H1 (cell line): ENCODE data around the gene HMHB1. TPM values are rescaled to one million over a fixed set of nuclear protein-coding genes. Genes with fewer than 3 reads are reported as not detected.

Source experiments
- CTCF ChIA-PET: fragments of 300-600 bp; sonication (Branson Sonifier 250); formaldehyde crosslinking; loops from one replicate; lab custom pipeline; 2021; ENCODE audit not compliant: partially characterized antibody; lab: Charles Lee
- POLR2A ChIA-PET: fragments of 300-600 bp; sonication (Branson Sonifier 250); formaldehyde crosslinking; loops from one replicate; lab custom pipeline; 2021; ENCODE audit warnings: inconsistent platforms; ENCODE audit not compliant: partially characterized antibody; lab: Charles Lee
- DNase-seq, 2 experiments: peaks; one replicate each; pipeline versions ENCODE4 v3.0.0 to v3.0.0-alpha.2; 2010 to 2022; ENCODE audit warnings: low spot score in 2 of 2, low read depth in 1 of 2, mixed read lengths in 1 of 2
- FAIRE-seq: peaks from 2 replicates; lab custom pipeline; 2011; peaks lifted over from hg19 to GRCh38; lab: Jason Lieb, UNC
- H2AFZ ChIP-seq: 2 replicates; pipeline ENCODE4 v1.8.1; 2012; ENCODE audit warnings: low read length, inconsistent platforms
- H2AK5ac ChIP-seq: 2 replicates; pipeline ENCODE4 v1.6.1; 2013; ENCODE audit warnings: low read depth, low read length
- H2BK120ac ChIP-seq: replicated peaks from 2 replicates; pipeline ENCODE3; 2013; ENCODE audit warnings: low read depth, low read length, inconsistent platforms
- H2BK12ac ChIP-seq: 2 replicates; pipeline ENCODE4 v1.6.1; 2013; ENCODE audit warnings: low read depth, low read length
- H2BK15ac ChIP-seq: 2 replicates; pipeline ENCODE4 v1.6.1; 2013; ENCODE audit warnings: low read length
- H2BK20ac ChIP-seq: 2 replicates; pipeline ENCODE4 v1.6.1; 2013; ENCODE audit warnings: low read length
- H2BK5ac ChIP-seq: 2 replicates; pipeline ENCODE4 v1.6.1; 2013; ENCODE audit warnings: low read depth, low read length
- H3K14ac ChIP-seq: 2 replicates; pipeline ENCODE4 v1.6.1; 2013; ENCODE audit warnings: inconsistent platforms; ENCODE audit not compliant: insufficient read length
- H3K18ac ChIP-seq: 2 replicates; pipeline ENCODE4 v1.6.1; 2013; ENCODE audit warnings: low read length; ENCODE audit errors: extremely low read depth
- H3K23ac ChIP-seq: 2 replicates; pipeline ENCODE4 v1.6.1; 2013; ENCODE audit warnings: inconsistent platforms; ENCODE audit not compliant: insufficient read length
- H3K23me2 ChIP-seq: 2 replicates; pipeline ENCODE4 v1.6.1; 2013; ENCODE audit warnings: low read depth, low read length
- H3K27ac ChIP-seq: 2 replicates; pipeline ENCODE4 v1.6.1; 2011; ENCODE audit warnings: low read depth, low read length, inconsistent platforms
- H3K27me3 ChIP-seq, 4 experiments: replicated peaks in 1 of 4; 1 replicate in 1 of 4; 2 replicates in 3 of 4; pipeline versions ENCODE4 v1.6.1 to v1.8.1; 2011 to 2013; ENCODE audit warnings: low read length in 3 of 4, mild to moderate bottlenecking in 3 of 4, inconsistent platforms in 2 of 4, mixed read lengths in 2 of 4, moderate library complexity in 1 of 4; ENCODE audit not compliant: control insufficient read depth in 3 of 4, insufficient read depth in 3 of 4; ENCODE audit errors: extremely low read depth in 1 of 4
- H3K36me3 ChIP-seq, 4 experiments: 2 replicates each; pipeline versions ENCODE4 v1.6.1 to v1.8.1; 2011 to 2013; ENCODE audit warnings: mild to moderate bottlenecking in 4 of 4, low read length in 3 of 4, moderate library complexity in 2 of 4, control low read depth in 1 of 4, inconsistent platforms in 1 of 4; ENCODE audit not compliant: insufficient read depth in 4 of 4, control insufficient read depth in 2 of 4
- H3K4ac ChIP-seq: replicated peaks from 2 replicates; pipeline ENCODE3; 2013; ENCODE audit warnings: low read length, low read depth, mixed read lengths, inconsistent platforms; ENCODE audit not compliant: insufficient read length
- H3K4me1 ChIP-seq, 4 experiments: replicated peaks in 1 of 4; 1 replicate in 1 of 4; 2 replicates in 3 of 4; pipeline versions ENCODE4 v1.6.1 to v1.8.1; 2011 to 2013; ENCODE audit warnings: low read length in 3 of 4, inconsistent platforms in 2 of 4, mixed read lengths in 1 of 4; ENCODE audit not compliant: insufficient read depth in 4 of 4, control insufficient read depth in 3 of 4
- H3K4me2 ChIP-seq, 2 experiments: 2 replicates each; pipeline versions ENCODE4 v1.6.1 to v1.8.1; 2011 to 2013; ENCODE audit warnings: low read depth in 2 of 2, low read length in 2 of 2, control low read depth in 1 of 2, inconsistent platforms in 1 of 2, mild to moderate bottlenecking in 1 of 2; ENCODE audit not compliant: insufficient read depth in 1 of 2
- H3K4me3 ChIP-seq, 4 experiments: fragments of 200-600, 300-600 bp in 1 of 4; sonication (generic), shearing (Covaris generic), sonication (Bioruptor Twin) in 1 of 4; 2 replicates each; pipeline versions ENCODE4 v1.5.1 to v1.8.1; 2011 to 2016; ENCODE audit warnings: low read length in 4 of 4, low read depth in 3 of 4, control low read depth in 2 of 4, inconsistent platforms in 2 of 4, mild to moderate bottlenecking in 2 of 4, mixed read lengths in 1 of 4, moderate library complexity in 1 of 4; ENCODE audit not compliant: insufficient read depth in 2 of 4; ENCODE audit errors: extremely low read depth in 1 of 4
- H3K56ac ChIP-seq: replicated peaks from 2 replicates; pipeline ENCODE3; 2013; ENCODE audit warnings: low read depth, mild to moderate bottlenecking, mixed read lengths, low read length, inconsistent platforms; ENCODE audit not compliant: insufficient read length
- H3K79me1 ChIP-seq: 2 replicates; pipeline ENCODE4 v1.6.1; 2013; ENCODE audit warnings: low read depth, low read length, control low read depth
- H3K79me2 ChIP-seq, 2 experiments: 2 replicates each; pipeline versions ENCODE4 v1.6.1 to v1.8.1; 2012 to 2013; ENCODE audit warnings: low read length in 2 of 2, mild to moderate bottlenecking in 2 of 2, inconsistent platforms in 1 of 2; ENCODE audit not compliant: insufficient read depth in 2 of 2, control insufficient read depth in 1 of 2
- H3K9ac ChIP-seq, 4 experiments: replicated peaks in 1 of 4; 1 replicate in 1 of 4; 2 replicates in 3 of 4; pipeline versions ENCODE4 v1.6.1 to v1.8.1; 2011 to 2013; ENCODE audit warnings: low read depth in 3 of 4, low read length in 3 of 4, control low read depth in 2 of 4, mild to moderate bottlenecking in 2 of 4, moderate library complexity in 2 of 4, inconsistent platforms in 1 of 4; ENCODE audit errors: extremely low read depth in 1 of 4
- H3K9me3 ChIP-seq, 2 experiments: 2 replicates each; pipeline versions ENCODE4 v1.6.1 to v1.8.1; 2012 to 2013; ENCODE audit warnings: mild to moderate bottlenecking in 2 of 2, moderate library complexity in 2 of 2, control low read depth in 1 of 2, inconsistent platforms in 1 of 2, low read depth in 1 of 2, low read length in 1 of 2, mixed read lengths in 1 of 2; ENCODE audit not compliant: insufficient read depth in 2 of 2
- H4K20me1 ChIP-seq, 2 experiments: replicated peaks in 1 of 2; 2 replicates each; pipeline versions ENCODE3 to v1.8.1; 2011 to 2013; ENCODE audit warnings: inconsistent platforms in 2 of 2, low read length in 2 of 2, mild to moderate bottlenecking in 1 of 2; ENCODE audit not compliant: insufficient read depth in 2 of 2, control insufficient read depth in 1 of 2
- H4K5ac ChIP-seq: 2 replicates; pipeline ENCODE4 v1.6.1; 2013; ENCODE audit warnings: low read length, low read depth, mixed read lengths, inconsistent platforms; ENCODE audit not compliant: insufficient read length
- H4K8ac ChIP-seq: 2 replicates; pipeline ENCODE4 v1.8.0; 2013; ENCODE audit warnings: mild to moderate bottlenecking, moderate library complexity, low read length, inconsistent platforms; ENCODE audit not compliant: insufficient read depth; ENCODE audit errors: extremely low read depth
- H4K91ac ChIP-seq: replicated peaks from 2 replicates; pipeline ENCODE3; 2013; ENCODE audit warnings: low read length, mixed read lengths, inconsistent platforms; ENCODE audit not compliant: insufficient read length
- ASH2L ChIP-seq: fragments of 200-600, 300-600 bp; sonication (generic); IDR thresholded peaks from one replicate; pipeline ENCODE4 v1.7.1; 2017; ENCODE audit warnings: low read length
- HDAC6 ChIP-seq: IDR thresholded peaks from one replicate; pipeline ENCODE4 v1.7.1; 2012; ENCODE audit warnings: low read depth, mild to moderate bottlenecking, inconsistent platforms, low read length, moderate library complexity
- SUZ12 ChIP-seq: fragments of 200-600 bp; sonication (generic); IDR thresholded peaks from 2 replicates; pipeline ENCODE4 v1.6.1; 2012; ENCODE audit warnings: mild to moderate bottlenecking, inconsistent platforms, low read length, moderate library complexity, mixed read lengths
- polyA plus RNA-seq, 7 experiments: library from polyadenylated mRNA; depleted of rRNA in 3 of 7; stranded (reverse) in 5 of 7; unstranded in 2 of 7; fragments of >200 nt in 5 of 7; fragments of 200-250 nt in 2 of 7; gene quantifications; 1 replicate in 5 of 7; 2 replicates in 1 of 7; 4 replicates in 1 of 7; pipeline versions ENCODE4 v1.2.1 to v1.2.3, GENCODE V29; 2011 to 2013; ENCODE audit warnings: missing spikeins in 2 of 7, mixed read lengths in 2 of 7
- total RNA-seq: library from RNA; stranded (reverse); fragmentation: NEBNext Ultra II Directional; extraction: Animal tissue kit (Norgen Biotek cat#: 25700); gene quantifications from 2 replicates; pipeline ENCODE4 v1.2.1, GENCODE V29; 2021

HMHB1 gene
- total and polyA plus RNA-seq, 2 of the 8 experiments (the other 6 are each of a cell fraction or from before 2014, with no cell fraction given), result not detected

- no peaks in the 10 kb centered on the region for H3K27me3 ChIP-seq
- no peak overlapping the region for H4K5ac ChIP-seq
- CTCF ChIA-PET, result interaction anchor here (1.6 kb wide), 1 partner anchor 33 kb away, joined by 3 read pairs; no protein-coding TSS in a partner anchor
- H2BK15ac ChIP-seq, result no peak overlapping the region
- H3K79me2 ChIP-seq, result no peaks in the 10 kb centered on the region
- no peak overlapping the region for H2BK120ac ChIP-seq
- H2BK5ac ChIP-seq, result no peak overlapping the region
- no peak overlapping the region for H3K4me3 ChIP-seq
- no peaks in the 10 kb centered on the region; a peak in 1 of 7 replicates for H3K4me1 ChIP-seq
- FAIRE-seq (no peak), DNase-seq (no peak)
- no peak overlapping the region for H2AFZ ChIP-seq
- H3K36me3 ChIP-seq, result no peaks in the 10 kb centered on the region
- H2AK5ac ChIP-seq, result no peak overlapping the region
- no peak overlapping the region for H3K4me2 ChIP-seq
- H4K8ac ChIP-seq, result no peak overlapping the region
- no peak overlapping the region for H4K91ac ChIP-seq
- no peak overlapping the region for H3K18ac ChIP-seq
- H2BK20ac ChIP-seq, result no peak overlapping the region
- no peak overlapping the region for H3K27ac ChIP-seq
- no peaks in the 10 kb centered on the region for H3K9me3 ChIP-seq
- H3K23ac ChIP-seq, result no peak overlapping the region
- no peak for TF ChIP-seq ASH2L
- TF ChIP-seq SUZ12, result no peak
- TF ChIP-seq HDAC6, result no peak
- no peak overlapping the region for H3K56ac ChIP-seq
- no peak overlapping the region for H3K9ac ChIP-seq
- no peaks in the 10 kb centered on the region for H3K23me2 ChIP-seq
- no peak overlapping the region for H3K14ac ChIP-seq
- H2BK12ac ChIP-seq, result no peak overlapping the region
- no peaks in the 10 kb centered on the region for H4K20me1 ChIP-seq
- H3K4ac ChIP-seq, result no peak overlapping the region
- POLR2A ChIA-PET, result no interaction called here
- no peaks in the 10 kb centered on the region for H3K79me1 ChIP-seq
These were observed 50.3 kb downstream of the HMHB1 start for GRCh38 chr5:143862271-143862670.
